HG02571 (cell line): ENCODE results near the gene YEATS2.
"Not testable (repeated sequence)": the region's sequence is repeated elsewhere in the genome, so short reads cannot be mapped to it uniquely, and the experiment has no call there.

Experiments
- ATAC-seq: cut with Tn5 transposase; IDR thresholded peaks from one replicate; pipeline ENCODE4 v1.9.1; 2021; ENCODE audit warnings: mild to moderate bottlenecking, moderate library complexity; ENCODE audit not compliant: unreplicated experiment

The YEATS2 gene

GRCh38 chr3:183697610-183698317 lies at the start of gene YEATS2:
YEATS2 (plus strand) TSS chr3:183697797; CDS start chr3:183715163, 17,366 bp downstream.
- ATAC-seq: peak; percentile 71

GRCh38 chr3:183650554-183650953 lies 47.0 kb upstream of the YEATS2 start:
- no peak for ATAC-seq

GRCh38 chr3:183653209-183654064 lies 44.2 kb upstream of the YEATS2 start:
- no peak for ATAC-seq

- no peak for ATAC-seq
These were observed 42.9 kb upstream of the YEATS2 start for GRCh38 chr3:183654727-183655126.

- ATAC-seq: no peak
These were observed 35.5 kb upstream of the YEATS2 start for GRCh38 chr3:183662099-183662498.

GRCh38 chr3:183664913-183665381 lies 32.6 kb upstream of the YEATS2 start:
- ATAC-seq: no peak

GRCh38 chr3:183680061-183680460 lies 17.5 kb upstream of the YEATS2 start:
- ATAC-seq: no peak

- no peak for ATAC-seq
These were observed 9.9 kb upstream of the YEATS2 start for GRCh38 chr3:183687705-183688104.

GRCh38 chr3:183688874-183689273 lies 8.7 kb upstream of the YEATS2 start:
- ATAC-seq: no peak

- not testable (repeated sequence) for ATAC-seq
These were observed 8.0 kb upstream of the YEATS2 start for GRCh38 chr3:183689621-183690020.

- no peak for ATAC-seq
These were observed 7.1 kb upstream of the YEATS2 start for GRCh38 chr3:183690402-183690995.

GRCh38 chr3:183692436-183692835 lies 5.2 kb upstream of the YEATS2 start:
- no peak for ATAC-seq

- ATAC-seq: no peak
These were observed 1.8 kb upstream of the YEATS2 start for GRCh38 chr3:183695569-183696364.

GRCh38 chr3:183697123-183697609 lies 431 bp upstream of the YEATS2 start:
- no peak for ATAC-seq

- peak; percentile 17 for ATAC-seq
These were observed 738 bp downstream of the YEATS2 start for GRCh38 chr3:183698318-183698751.

- no peak for ATAC-seq
These were observed 1.2 kb downstream of the YEATS2 start for GRCh38 chr3:183698756-183699155.

- no peak for ATAC-seq
These were observed 1.8 kb downstream of the YEATS2 start for GRCh38 chr3:183699238-183699947.

GRCh38 chr3:183701744-183702143 lies 4.1 kb downstream of the YEATS2 start:
- ATAC-seq: no peak

GRCh38 chr3:183703892-183704291 lies 6.3 kb downstream of the YEATS2 start:
- not testable (repeated sequence) for ATAC-seq

GRCh38 chr3:183710231-183710630 lies 12.6 kb downstream of the YEATS2 start:
- no peak for ATAC-seq
